GM12878 (cell line): ENCODE data around the gene DNTT. TPM values are rescaled to one million over a fixed set of nuclear protein-coding genes. Genes with fewer than 3 reads are reported as not detected.

Experiments
- ATAC-seq: fragments of 200-7000 bp; cut with Tn5 transposase; 3 replicates; pipeline ENCODE4 v1.9.1; 2020; ENCODE audit warnings: mild to moderate bottlenecking, moderate library complexity
- BruUV-seq: library from RNA; stranded (reverse); fragments of 400-500 nt; replicated peaks from 2 replicates; lab custom pipeline; 2021; lab: Mats Ljungman, UMichigan
- CTCF ChIA-PET: fragments of 300-600 bp; sonication (Branson Sonifier 250); formaldehyde crosslinking; extraction: SDS; loops from one replicate; lab custom pipeline; 2021; ENCODE audit warnings: inconsistent platforms; lab: Yijun Ruan, JAX
- POLR2A ChIA-PET: fragments of 350-600 bp; formaldehyde crosslinking; extraction: SDS; loops from one replicate; lab custom pipeline; 2021; ENCODE audit warnings: inconsistent platforms; lab: Charles Lee
- RAD21 ChIA-PET: fragments of 300-600 bp; sonication (Branson Sonifier 250); formaldehyde crosslinking; loops from one replicate; lab custom pipeline; 2023; ENCODE audit warnings: antibody characterized with exemption; ENCODE audit not compliant: unreplicated experiment; lab: Charles Lee
- SMC1A ChIA-PET: fragments of 300-600 bp; sonication (Branson Sonifier 250); formaldehyde crosslinking; loops from one replicate; lab custom pipeline; 2023; ENCODE audit not compliant: unreplicated experiment, uncharacterized antibody; lab: Charles Lee
- DNase-seq: peaks from one replicate; pipeline ENCODE4 v3.0.0-alpha.2; 2011; ENCODE audit warnings: low read depth, low spot score
- FAIRE-seq: peaks from 3 replicates; lab custom pipeline; 2011; peaks lifted over from hg19 to GRCh38; lab: Jason Lieb, UNC
- H2AFZ ChIP-seq: 2 replicates; pipeline ENCODE4 v1.6.0; 2011; ENCODE audit warnings: low read depth, low read length, control low read depth; ENCODE audit not compliant: control insufficient read depth
- H3K27ac ChIP-seq: 2 replicates; pipeline ENCODE4 v1.5.1; 2011; ENCODE audit warnings: control low read depth; ENCODE audit not compliant: control insufficient read depth, insufficient read depth
- H3K27me3 ChIP-seq, 2 experiments: replicated peaks in 1 of 2; 2 replicates each; pipeline versions ENCODE4 v1.6.0 to v1.6.1; 2011; ENCODE audit warnings: low read length in 1 of 2; ENCODE audit not compliant: control insufficient read depth in 2 of 2, insufficient read depth in 2 of 2
- H3K36me3 ChIP-seq, 2 experiments: 2 replicates each; pipeline ENCODE4 v1.5.1; 2011; ENCODE audit warnings: low read length in 1 of 2; ENCODE audit not compliant: control insufficient read depth in 2 of 2, insufficient read depth in 2 of 2
- H3K4me1 ChIP-seq: 2 replicates; pipeline ENCODE4 v1.6.1; 2011; ENCODE audit warnings: mild to moderate bottlenecking, low read length, moderate library complexity, mixed read lengths; ENCODE audit not compliant: control insufficient read depth, insufficient read depth
- H3K4me2 ChIP-seq: 2 replicates; pipeline ENCODE4 v1.6.0; 2011; ENCODE audit warnings: control low read depth; ENCODE audit not compliant: control insufficient read depth, insufficient read depth
- H3K4me3 ChIP-seq: fragments of 200-600 bp; sonication (generic); 2 replicates; pipeline ENCODE4 v1.5.1; 2016
- H3K79me2 ChIP-seq: 2 replicates; pipeline ENCODE4 v1.6.0; 2011; ENCODE audit warnings: low read length; ENCODE audit not compliant: control insufficient read depth, insufficient read depth
- H3K9ac ChIP-seq: 2 replicates; pipeline ENCODE4 v1.8.0; 2011; ENCODE audit warnings: low read length, control low read depth, mixed read lengths; ENCODE audit not compliant: control insufficient read depth, insufficient read depth
- H3K9me3 ChIP-seq: replicated peaks from 3 replicates; pipeline ENCODE4 v1.5.1; 2011; ENCODE audit warnings: mild to moderate bottlenecking, low read length; ENCODE audit not compliant: control insufficient read depth, insufficient read depth
- H4K20me1 ChIP-seq: 2 replicates; pipeline ENCODE4 v1.6.0; 2011; ENCODE audit not compliant: control insufficient read depth, insufficient read depth
- BACH1 ChIP-seq: fragments of 450-650 bp; IDR thresholded peaks from 2 replicates; pipeline ENCODE4 v1.6.1; 2017; ENCODE audit warnings: mild to moderate bottlenecking, borderline replicate concordance
- CEBPZ ChIP-seq: fragments of 150-350 bp; IDR thresholded peaks from 2 replicates; pipeline ENCODE4 v1.6.1; 2016; ENCODE audit warnings: low read depth, low read length
- EP300 ChIP-seq, 2 experiments: fragments of 150-350 bp in 1 of 2; IDR thresholded peaks; 2 replicates each; pipeline ENCODE4 v1.6.1; 2011 to 2012; ENCODE audit warnings: low read depth in 2 of 2, low read length in 2 of 2, borderline replicate concordance in 1 of 2, improper control_type of control experiment in 1 of 2, inconsistent platforms in 1 of 2; ENCODE audit not compliant: control insufficient read depth in 1 of 2
- HDAC2 ChIP-seq: fragments of 200-600 bp; sonication (generic); IDR thresholded peaks from 2 replicates; pipeline ENCODE4 v1.6.1; 2017
- HDAC6 ChIP-seq: fragments of 200-600 bp; sonication (generic); IDR thresholded peaks from one replicate; pipeline ENCODE4 v1.8.0; 2017; ENCODE audit warnings: antibody characterized with exemption; ENCODE audit not compliant: unreplicated experiment
- IKZF1 ChIP-seq: fragments of 450-650 bp; conservative IDR thresholded peaks from 2 replicates; pipeline ENCODE4 v1.6.1; 2017; ENCODE audit warnings: antibody characterized with exemption, mild to moderate bottlenecking
- KLF5 ChIP-seq: fragments of 450-650 bp; IDR thresholded peaks from 2 replicates; pipeline ENCODE4 v1.6.1; 2014; ENCODE audit warnings: mild to moderate bottlenecking; ENCODE audit not compliant: partially characterized antibody
- MXI1 ChIP-seq: fragments of 150-350 bp; IDR thresholded peaks from 2 replicates; pipeline ENCODE4 v1.6.1; 2011; ENCODE audit warnings: low read depth, mild to moderate bottlenecking, inconsistent platforms, low read length, improper control_type of control experiment
- NRF1 ChIP-seq: conservative IDR thresholded peaks from 2 replicates; pipeline ENCODE4 v1.6.1; 2011; ENCODE audit warnings: mild to moderate bottlenecking, low read depth, low read length, improper control_type of control experiment
- PAX8 ChIP-seq: fragments of 450-650 bp; IDR thresholded peaks from 2 replicates; pipeline ENCODE4 v1.6.1; 2017; ENCODE audit warnings: mild to moderate bottlenecking, moderate library complexity
- PML ChIP-seq: IDR thresholded peaks from 2 replicates; pipeline ENCODE4 v1.6.1; 2012; ENCODE audit warnings: low read length, inconsistent platforms
- POU2F2 ChIP-seq: IDR thresholded peaks from 3 replicates; pipeline ENCODE4 v1.6.1; 2011; ENCODE audit warnings: low read depth, mild to moderate bottlenecking, low read length, borderline replicate concordance
- RB1 ChIP-seq: fragments of 450-650 bp; formaldehyde crosslinking; IDR thresholded peaks from 2 replicates; pipeline ENCODE4 v1.6.1; 2017; ENCODE audit warnings: mild to moderate bottlenecking, borderline replicate concordance
- RUNX3 ChIP-seq: IDR thresholded peaks from 2 replicates; pipeline ENCODE4 v1.6.1; 2012; ENCODE audit warnings: low read length, inconsistent platforms
- SIX5 ChIP-seq: IDR thresholded peaks from 2 replicates; pipeline ENCODE4 v1.6.1; 2011; ENCODE audit warnings: mild to moderate bottlenecking, low read depth, low read length, moderate library complexity; ENCODE audit not compliant: severe bottlenecking
- SREBF2 ChIP-seq: IDR thresholded peaks from 2 replicates; pipeline ENCODE4 v1.6.1; 2012; ENCODE audit warnings: mild to moderate bottlenecking, low read length
- SUZ12 ChIP-seq: fragments of 200-600 bp; sonication (generic); IDR thresholded peaks from one replicate; pipeline ENCODE4 v1.6.1; 2018; ENCODE audit warnings: antibody characterized with exemption, mild to moderate bottlenecking; ENCODE audit not compliant: unreplicated experiment
- TCF3 ChIP-seq: IDR thresholded peaks from 2 replicates; pipeline ENCODE4 v1.6.1; 2012; ENCODE audit warnings: low read depth, mild to moderate bottlenecking, low read length, borderline replicate concordance; ENCODE audit not compliant: insufficient read depth
- ZNF24 ChIP-seq: fragments of 450-650 bp; IDR thresholded peaks from 2 replicates; pipeline ENCODE4 v1.6.1; 2017; ENCODE audit warnings: antibody characterized with exemption, mild to moderate bottlenecking
- ZNF384 ChIP-seq: IDR thresholded peaks from 2 replicates; pipeline ENCODE4 v1.6.1; 2012; ENCODE audit warnings: low read depth, mild to moderate bottlenecking, low read length, improper control_type of control experiment, borderline replicate concordance
- WGBS: methylation state at CpG from one replicate; pipeline ENCODE4 v1.1.6; 2016; ENCODE audit warnings: low lambda C conversion rate; ENCODE audit not compliant: insufficient replicate concordance, insufficient coverage; ENCODE audit errors: missing lambda C conversion rate; 5-methylcytosine and 5-hydroxymethylcytosine counted together
- in situ Hi-C: fragments of 300-500 bp; cut with MboI; formaldehyde crosslinking; loops from 9 replicates; pipeline ENCODE4 v1.14.3; 2018; ENCODE audit warnings: mixed read lengths
- intact Hi-C: fragments of 100-400 bp; cut with micrococcal nuclease; formaldehyde crosslinking; loops from one replicate; pipeline ENCODE4 v1.14.2; 2022; ENCODE audit not compliant: unreplicated experiment
- polyA plus RNA-seq, 11 experiments: library from polyadenylated mRNA; depleted of rRNA in 4 of 11; unstranded in 6 of 11; stranded (reverse) in 5 of 11; fragments of >200 nt; fragmentation: Nextera tagmentation in 4 of 11; fragmentation: Illumina TruSeq in 1 of 11; extraction: Ambion mirVana in 4 of 11; extraction: Trizol in 1 of 11; gene quantifications; 1 replicate in 1 of 11; 2 replicates in 10 of 11; pipeline versions ENCODE4 v1.2.1 to v1.2.3, GENCODE V29; 2011 to 2016; ENCODE audit warnings: inconsistent platforms in 2 of 11, missing spikeins in 2 of 11, low read depth in 1 of 11
- total RNA-seq, 4 experiments: library from RNA; depleted of rRNA in 3 of 4; stranded (reverse); fragments of >200 nt in 3 of 4; fragmentation: Illumina TruSeq in 1 of 4; extraction: Trizol in 1 of 4; gene quantifications; 2 replicates each; pipeline versions ENCODE4 v1.2.1 to v1.2.3, GENCODE V29; 2013 to 2021
- TF ChIP-seq, protein P1 (sequence below): fragments of 450-650 bp; IDR thresholded peaks from 2 replicates; pipeline ENCODE4 v1.6.1; 2014; ENCODE audit warnings: mild to moderate bottlenecking

Gene DNTT
- total and polyA plus RNA-seq, 10 of the 15 experiments (the other 5 are each of a cell fraction or from before 2014, with no cell fraction given) = 0.06 to 0.13 (median 0.09) TPM; not detected in 5

DNA sequence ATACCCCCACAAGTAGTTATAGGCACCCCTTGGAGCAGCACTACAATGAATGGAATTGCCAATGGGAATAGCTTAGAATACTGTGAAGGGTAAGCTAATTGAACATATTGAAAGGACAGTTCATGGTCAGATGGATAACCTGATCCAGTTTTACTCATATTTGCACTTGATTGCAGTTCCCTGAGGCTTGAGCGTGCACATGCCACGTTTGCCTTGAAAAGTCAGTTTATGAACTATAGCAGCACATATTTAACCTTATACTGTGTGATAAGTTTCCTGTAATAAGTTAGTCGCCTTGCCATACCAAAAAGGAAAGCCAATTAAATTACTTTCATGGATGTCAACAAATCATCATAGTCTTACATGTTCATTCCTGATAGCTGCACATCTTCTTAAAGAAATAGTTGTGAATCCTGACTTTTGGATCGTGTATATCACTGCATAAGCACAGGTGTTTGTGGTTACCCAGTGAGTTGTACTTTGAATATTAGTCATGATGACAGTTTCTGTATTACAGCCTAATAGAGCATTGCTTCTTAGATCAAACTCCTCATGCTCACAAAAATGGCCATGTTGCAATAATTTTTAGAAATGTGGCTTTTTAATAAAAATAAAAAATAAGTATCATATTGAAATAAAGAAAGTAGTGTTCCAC is 21.6 kb downstream of the DNTT start:
- 8% methylated on average over 4 of the region's 4 CpGs for WGBS
- FAIRE-seq (peak; percentile 89), DNase-seq (peak; percentile 23), ATAC-seq (peak; percentile 98)
- intact Hi-C loops = no loop called here
- Histone ChIP-seq H3K79me2 (no peaks in the 10 kb centered on the region), H3K4me1 (peaks cover 16% of the 10 kb centered on the region), H3K27ac (peak overlapping the region; percentile 42; the same call in 1 of the 2 replicates), H3K4me2 (peak overlapping the region; percentile 57), H2AFZ (no peak overlapping the region), H4K20me1 (no peaks in the 10 kb centered on the region), H3K27me3 (no peaks in the 10 kb centered on the region; a peak in 1 of 4 replicates), H3K36me3 (no peaks in the 10 kb centered on the region), H3K9me3 (no peaks in the 10 kb centered on the region), H3K4me3 (no peak overlapping the region), H3K9ac (no peak overlapping the region)
- ChIA-PET POLR2A (no interaction called here), RAD21 (interaction anchor here (1.2 kb wide), 1 partner anchor 96 kb away, joined by 5 read pairs; no protein-coding TSS in a partner anchor), SMC1A (interaction anchor here (0.7 to 0.8 kb wide), 2 partner anchors 35 to 309 kb away, joined by 3 to 5 read pairs; no protein-coding TSS in a partner anchor), CTCF (interaction anchor here (0.6 to 1.0 kb wide), 6 partner anchors 8 to 354 kb away, joined by 3 to 5 read pairs (median 4); no protein-coding TSS in a partner anchor)
- in situ Hi-C loops = loop anchor here (10.0 kb wide), 1 partner anchor 301 kb away; no protein-coding TSS in a partner anchor
- BruUV-seq = no TSS peak
- TF ChIP-seq PAX8 (no peak), TCF3 (peak; percentile 94), BACH1 (no peak), SREBF2 (no peak), RUNX3 (peak; percentile 99), ZNF24 (no peak), ZNF384 (no peak), IKZF1 (no peak), CEBPZ (no peak), NRF1 (no peak), EP300 (IDR thresholded peaks at IDR 0.05; ENCODE audit: borderline replicate concordance in 1 of 2, control insufficient read depth in 1 of 2, low read depth in 2 of 2, low read length in 2 of 2) (peak in 1 of 2 experiments; percentile 55; a peak in 2 of 4 replicates), KLF5 (no peak), HDAC2 (no peak), RB1 (no peak), PML (0 out of 2 replicates have a peak, but pooled peaks have one; percentile 45), SUZ12 (no peak), SIX5 (no peak), POU2F2 (0 out of 3 replicates have a peak, but pooled peaks have one; percentile 26), HDAC6 (no peak), MXI1 (no peak)
- TF ChIP-seq, protein P1, sequence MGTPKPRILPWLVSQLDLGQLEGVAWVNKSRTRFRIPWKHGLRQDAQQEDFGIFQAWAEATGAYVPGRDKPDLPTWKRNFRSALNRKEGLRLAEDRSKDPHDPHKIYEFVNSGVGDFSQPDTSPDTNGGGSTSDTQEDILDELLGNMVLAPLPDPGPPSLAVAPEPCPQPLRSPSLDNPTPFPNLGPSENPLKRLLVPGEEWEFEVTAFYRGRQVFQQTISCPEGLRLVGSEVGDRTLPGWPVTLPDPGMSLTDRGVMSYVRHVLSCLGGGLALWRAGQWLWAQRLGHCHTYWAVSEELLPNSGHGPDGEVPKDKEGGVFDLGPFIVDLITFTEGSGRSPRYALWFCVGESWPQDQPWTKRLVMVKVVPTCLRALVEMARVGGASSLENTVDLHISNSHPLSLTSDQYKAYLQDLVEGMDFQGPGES = no peak
